K562 (cell line): Measurements from ENCODE around the gene UPK2. TPM values are rescaled to one million over a fixed set of nuclear protein-coding genes. Genes with fewer than 3 reads are reported as not detected.
A peak's percentile ranks its signal among the peaks of the same experiment; 100 is the strongest.

Experiments
- BCL6 ChIP-seq: fragments of 250-450 bp; sonication (Bioruptor Pico); IDR thresholded peaks from 2 replicates; pipeline ENCODE4 v1.4.0; 2020
- BRCA1 ChIP-seq, 2 experiments: fragments of 450-650 bp in 1 of 2; sonication (generic) in 1 of 2; formaldehyde crosslinking in 1 of 2; IDR thresholded peaks; 2 replicates each; pipeline versions ENCODE4 v1.5.0 to v1.6.1; 2017 to 2020; ENCODE audit warnings: mild to moderate bottlenecking in 1 of 2, missing genetic modification reagents in 1 of 2
- DLX4 ChIP-seq: fragments of 250-450 bp; sonication (Bioruptor Pico); IDR thresholded peaks from 2 replicates; pipeline ENCODE4 v1.6.1; 2021; ENCODE audit warnings: mild to moderate bottlenecking
- E2F3 ChIP-seq: fragments of 250-450 bp; sonication (Bioruptor Pico); IDR thresholded peaks from 2 replicates; pipeline ENCODE4 v1.4.0; 2020; ENCODE audit warnings: mild to moderate bottlenecking
- HNRNPUL1 ChIP-seq: fragments of 200-400 bp; formaldehyde crosslinking; IDR thresholded peaks from 2 replicates; pipeline ENCODE4 v1.6.1; 2017; ENCODE audit warnings: low read length
- ILK ChIP-seq: fragments of 450-650 bp; IDR thresholded peaks from 2 replicates; pipeline ENCODE4 v1.6.1; 2016; ENCODE audit warnings: missing genetic modification characterization, low read depth, mild to moderate bottlenecking, missing compliant biosample characterization, moderate library complexity, borderline replicate concordance
- KLF6 ChIP-seq: fragments of 250-450 bp; sonication (Bioruptor Pico); IDR thresholded peaks from 2 replicates; pipeline ENCODE4 v1.4.0; 2020; ENCODE audit warnings: mild to moderate bottlenecking, moderate library complexity, borderline replicate concordance
- PML ChIP-seq: IDR thresholded peaks from 2 replicates; pipeline ENCODE4 v1.6.1; 2012; ENCODE audit warnings: low read length, inconsistent platforms
- TCFL5 ChIP-seq: fragments of 250-450 bp; sonication (Bioruptor Pico); conservative IDR thresholded peaks from 2 replicates; pipeline ENCODE4 v1.6.1; 2021; ENCODE audit warnings: mild to moderate bottlenecking, moderate library complexity, matching md5 sums
- polyA plus RNA-seq, 8 experiments: library from polyadenylated mRNA; depleted of rRNA in 4 of 8; stranded (reverse) in 5 of 8; unstranded in 3 of 8; fragments of >200 nt; fragmentation: Nextera tagmentation in 2 of 8; fragmentation: Illumina TruSeq in 1 of 8; extraction: Ambion mirVana in 2 of 8; extraction: Trizol in 1 of 8; gene quantifications; 2 replicates each; pipeline versions ENCODE4 v1.2.1 to v1.2.3, GENCODE V29; 2011 to 2014; ENCODE audit warnings: inconsistent platforms in 1 of 8, missing spikeins in 1 of 8
- total RNA-seq, 7 experiments: library from RNA; depleted of rRNA in 6 of 7; stranded (reverse); fragments of >200 nt in 6 of 7; fragmentation: Illumina TruSeq in 2 of 7; extraction: Trizol in 2 of 7; gene quantifications; 2 replicates each; pipeline versions ENCODE4 v1.2.1 to v1.2.3, GENCODE V29; 2011 to 2021; ENCODE audit warnings: low replicate concordance in 1 of 7

Gene UPK2
- total and polyA plus RNA-seq, 9 of the 15 experiments (the other 6 are each of a cell fraction or from before 2014, with no cell fraction given): not detected

GRCh38 chr11:118928101-118928869, 27.8 kb upstream of the UPK2 start (continued):
- TF ChIP-seq ILK (tag) (no peak), PML (no peak), DLX4 (CRISPR knock-in tag) (no peak), KLF6 (CRISPR knock-in tag) (no peak), BRCA1 (IDR thresholded peaks at IDR 0.05) (no peak), BRCA1 (CRISPR knock-in tag; IDR thresholded peaks at IDR 0.05) (no peak), BCL6 (CRISPR knock-in tag) (no peak), E2F3 (CRISPR knock-in tag) (peak; percentile 34; the same call in 1 of the 2 replicates), HNRNPUL1 (no peak), TCFL5 (CRISPR knock-in tag) (no peak)
- TF ChIP-seq, all 486 proteins: peak for 110
